Chondrocyte (in vitro differentiated cells): ENCODE data around the gene CCNB2. TPM values are rescaled to one million over a fixed set of nuclear protein-coding genes. Genes with fewer than 3 reads are reported as not detected.
"Not testable (repeated sequence)": the region's sequence is repeated elsewhere in the genome, so short reads cannot be mapped to it uniquely, and the experiment has no call there.

ENCODE experiments used
- DNase-seq: peaks from one replicate; pipeline ENCODE4 v3.0.0; 2021; ENCODE audit warnings: mixed read lengths, low spot score
- H3K27ac Mint-ChIP-seq: one replicate; pipeline ENCODE4 v1.8.0; 2021; ENCODE audit warnings: mild to moderate bottlenecking, moderate library complexity, mixed read lengths; ENCODE audit not compliant: unreplicated experiment
- H3K27me3 Mint-ChIP-seq: 2 replicates; pipeline ENCODE4 v1.8.0; 2021; ENCODE audit warnings: low read depth, mixed read lengths
- H3K36me3 Mint-ChIP-seq: 2 replicates; pipeline ENCODE4 v1.8.0; 2021; ENCODE audit warnings: low read depth, mixed read lengths
- H3K4me1 Mint-ChIP-seq: 2 replicates; pipeline ENCODE4 v1.8.0; 2021; ENCODE audit warnings: low read depth, mild to moderate bottlenecking, mixed read lengths
- H3K4me3 Mint-ChIP-seq: one replicate; pipeline ENCODE4 v1.8.0; 2021; ENCODE audit warnings: mild to moderate bottlenecking, moderate library complexity, mixed read lengths; ENCODE audit not compliant: unreplicated experiment
- H3K9me3 Mint-ChIP-seq: 2 replicates; pipeline ENCODE4 v1.8.0; 2021; ENCODE audit warnings: low read depth, mixed read lengths
- CTCF ChIP-seq: fragments of 200-600 bp; sonication (generic); IDR thresholded peaks from 2 replicates; pipeline ENCODE4 v1.5.0; 2021; ENCODE audit warnings: antibody characterized with exemption, mild to moderate bottlenecking, moderate library complexity
- total RNA-seq: library from RNA; stranded (reverse); gene quantifications from 3 replicates; pipeline ENCODE4 v1.2.1, GENCODE V29; 2021

Gene CCNB2
- total RNA-seq, 1 donor from 2014 or later: 9.7 TPM

DNA sequence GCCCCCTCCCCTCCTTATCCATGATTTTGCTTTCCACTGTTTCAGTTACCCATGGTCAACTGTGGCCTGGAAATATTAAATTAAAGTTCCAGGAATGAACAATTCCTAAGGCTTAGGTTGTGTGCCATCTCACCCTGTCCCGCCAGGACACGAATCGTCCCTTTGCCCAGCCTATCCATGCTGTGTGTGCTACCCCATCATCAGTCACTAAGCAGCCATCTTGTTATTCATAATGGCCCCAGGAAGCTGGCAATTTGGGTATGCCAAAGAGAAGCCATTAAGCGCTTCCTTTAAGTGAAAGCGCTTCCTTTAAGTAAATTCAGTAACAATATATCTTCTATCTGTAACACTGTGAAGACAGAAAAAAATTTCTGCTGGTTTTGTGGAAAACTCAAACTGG, 52.5 kb downstream of the CCNB2 start:
- Mint-ChIP-seq H3K36me3 (peaks cover 48% of the 10 kb centered on the region), H3K4me3 (no peak overlapping the region), H3K4me1 (no peaks in the 10 kb centered on the region), H3K9me3 (no peaks in the 10 kb centered on the region), H3K27me3 (no peaks in the 10 kb centered on the region), H3K27ac (no peak overlapping the region)
- no peak for TF ChIP-seq CTCF
- no peak for DNase-seq

- TF ChIP-seq CTCF: no peak
- Mint-ChIP-seq H3K9me3 (no peaks in the 10 kb centered on the region), H3K27me3 (no peaks in the 10 kb centered on the region), H3K36me3 (peaks cover 45% of the 10 kb centered on the region), H3K4me1 (no peaks in the 10 kb centered on the region), H3K4me3 (no peak overlapping the region), H3K27ac (no peak overlapping the region)
- no peak for DNase-seq
Measured at GRCh38 chr15:59157840-59158700, 53.1 kb downstream of the CCNB2 start.

- no peak for TF ChIP-seq CTCF
Measured at GRCh38 chr15:59158701-59159034, 53.7 kb downstream of the CCNB2 start.

DNA sequence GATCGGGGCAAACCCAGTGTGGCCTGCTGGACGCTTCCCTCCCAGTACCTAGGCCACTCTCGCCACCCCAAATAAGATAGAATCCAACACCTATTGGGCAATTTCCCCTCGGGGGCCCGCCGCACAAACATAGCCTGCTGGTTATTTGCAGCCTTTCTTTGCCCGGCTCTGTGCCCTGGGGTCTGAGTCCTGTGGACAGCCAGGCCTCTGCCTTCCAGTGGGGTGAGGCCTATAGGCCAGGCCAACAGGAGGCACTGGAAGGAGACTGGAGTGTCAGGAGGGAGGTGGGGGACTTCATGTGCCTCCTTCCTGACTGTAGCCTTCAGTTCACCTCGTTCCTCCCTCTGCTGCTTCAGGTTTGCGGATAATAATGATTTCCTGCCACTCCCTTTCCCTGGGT, 54.3 kb downstream of the CCNB2 start:
- Mint-ChIP-seq H3K4me1 (no peaks in the 10 kb centered on the region), H3K27me3 (no peaks in the 10 kb centered on the region), H3K9me3 (no peaks in the 10 kb centered on the region), H3K36me3 (peaks cover 42% of the 10 kb centered on the region), H3K27ac (no peak overlapping the region), H3K4me3 (no peak overlapping the region)
- no peak for DNase-seq
- TF ChIP-seq CTCF: no peak

More at GRCh38 chr15:59158701-59159034, 53.7 kb downstream of the CCNB2 start:
- no peak for DNase-seq
- Mint-ChIP-seq H3K9me3 (no peaks in the 10 kb centered on the region), H3K4me3 (no peak overlapping the region), H3K27me3 (no peaks in the 10 kb centered on the region), H3K27ac (no peak overlapping the region), H3K36me3 (peaks cover 39% of the 10 kb centered on the region), H3K4me1 (no peaks in the 10 kb centered on the region)

DNA sequence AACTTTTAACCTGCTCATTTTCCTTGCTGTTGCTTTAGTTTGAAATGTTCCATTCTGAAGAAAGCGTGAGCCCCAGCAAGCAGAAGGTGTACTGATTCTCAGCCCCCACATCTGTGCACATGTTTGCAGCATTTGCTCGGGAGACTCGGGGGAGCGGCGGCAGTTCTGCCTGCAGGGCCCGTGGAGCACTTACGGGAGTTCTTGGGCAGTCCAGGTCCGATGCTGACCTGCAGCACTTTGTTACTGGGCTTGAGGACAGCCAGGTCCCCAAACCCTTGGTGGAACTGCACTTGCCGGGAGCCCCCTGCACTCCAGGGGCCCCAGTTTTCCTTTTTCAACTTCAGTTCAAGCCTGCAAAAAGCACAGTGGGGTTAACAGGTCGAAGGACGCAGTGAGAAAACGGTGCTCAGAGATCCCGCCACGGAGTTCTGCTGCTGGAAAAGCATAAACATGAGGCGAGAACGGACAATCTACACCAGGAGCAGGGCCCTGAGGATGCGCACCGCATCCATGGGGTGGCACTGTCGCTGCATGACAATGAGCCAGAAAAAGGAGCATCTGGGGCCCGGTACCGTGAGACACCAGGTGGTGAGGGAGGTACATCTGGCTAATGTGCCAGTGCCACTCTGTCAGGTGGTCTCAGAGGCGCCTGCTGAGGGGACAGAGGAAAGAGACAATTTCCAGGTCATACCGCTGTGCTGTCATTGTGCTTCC, 56.1 kb downstream of the CCNB2 start:
- Mint-ChIP-seq H3K4me3 (no peak overlapping the region), H3K36me3 (peaks cover 33% of the 10 kb centered on the region), H3K27me3 (no peaks in the 10 kb centered on the region), H3K4me1 (peaks cover 6% of the 10 kb centered on the region), H3K9me3 (no peaks in the 10 kb centered on the region), H3K27ac (no peak overlapping the region)
- TF ChIP-seq CTCF: peak; percentile 72
- no peak for DNase-seq

- H3K4me3 Mint-ChIP-seq, H3K9me3 Mint-ChIP-seq, H3K27me3 Mint-ChIP-seq, H3K27ac Mint-ChIP-seq, DNase-seq: not testable (repeated sequence)
- Mint-ChIP-seq H3K4me1 (peaks cover 15% of the 10 kb centered on the region), H3K36me3 (peaks cover 33% of the 10 kb centered on the region)
Measured at GRCh38 chr15:59162080-59162479, 57.1 kb downstream of the CCNB2 start.
